ENCODE measurements around the gene FAM9B. TPM values are rescaled to one million over a fixed set of nuclear protein-coding genes. Genes with fewer than 3 reads are reported as not detected.

The FAM9B gene
- polyA plus RNA-seq, 1 experiment: not detected

DNA sequence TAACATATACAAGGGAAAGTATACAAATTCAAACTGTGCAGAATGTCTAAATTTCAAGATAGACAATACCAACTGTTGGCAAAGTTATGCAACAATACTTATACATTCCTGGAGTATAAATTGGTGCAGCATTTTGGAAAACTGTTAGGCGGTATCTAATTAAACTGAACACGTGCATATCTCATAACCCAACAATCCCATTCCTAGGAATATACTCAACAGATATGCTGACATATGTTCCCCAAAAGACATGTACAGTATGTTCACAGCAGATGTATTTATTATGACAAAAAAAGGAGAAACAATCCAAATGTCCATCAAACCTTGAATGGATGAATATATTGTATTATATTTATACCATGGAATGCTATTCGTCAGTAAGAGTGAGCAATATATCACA lies 16.4 kb upstream of the FAM9B start:
- ChIA-PET CTCF (no interaction called here), POLR2A (no interaction called here)
- no peak overlapping the region for H3K4me3 ChIP-seq (ENCODE audit: low read depth, low read length)
- no peaks in the 10 kb centered on the region for H3K27me3 ChIP-seq (ENCODE audit: control insufficient read depth, insufficient read depth, low read length)
- no peaks in the 10 kb centered on the region for H3K36me3 ChIP-seq (ENCODE audit: control insufficient read depth, insufficient read depth, low read length)
- no peak for TF ChIP-seq CTCF (IDR thresholded peaks at IDR 0.05; ENCODE audit: insufficient read depth, low read depth, low read length)
- no peak for DNase-seq (ENCODE audit: low read depth)

- POLR2A ChIA-PET: no interaction called here
- Histone ChIP-seq H3K4me3 (ENCODE audit: low read depth, low read length) (no peak overlapping the region), H3K27me3 (ENCODE audit: control insufficient read depth, insufficient read depth, low read length) (no peaks in the 10 kb centered on the region), H3K36me3 (ENCODE audit: control insufficient read depth, insufficient read depth, low read length) (no peaks in the 10 kb centered on the region)
- CTCF ChIA-PET: no interaction called here
- DNase-seq (ENCODE audit: low read depth): no peak
- TF ChIP-seq CTCF (IDR thresholded peaks at IDR 0.05; ENCODE audit: insufficient read depth, low read depth, low read length): no peak
Observed at GRCh38 chrX:9048801-9049200, 14.9 kb upstream of the FAM9B start.

GRCh38 chrX:9038244-9038643 lies 4.3 kb upstream of the FAM9B start:
- no peaks in the 10 kb centered on the region for H3K27me3 ChIP-seq (ENCODE audit: control insufficient read depth, insufficient read depth, low read length)
- ChIA-PET CTCF (no interaction called here), POLR2A (no interaction called here)
- no peak overlapping the region for H3K4me3 ChIP-seq (ENCODE audit: low read depth, low read length)
- no peak for TF ChIP-seq CTCF (IDR thresholded peaks at IDR 0.05; ENCODE audit: insufficient read depth, low read depth, low read length)
- H3K36me3 ChIP-seq (ENCODE audit: control insufficient read depth, insufficient read depth, low read length): no peaks in the 10 kb centered on the region
- DNase-seq (ENCODE audit: low read depth): no peak

DNA sequence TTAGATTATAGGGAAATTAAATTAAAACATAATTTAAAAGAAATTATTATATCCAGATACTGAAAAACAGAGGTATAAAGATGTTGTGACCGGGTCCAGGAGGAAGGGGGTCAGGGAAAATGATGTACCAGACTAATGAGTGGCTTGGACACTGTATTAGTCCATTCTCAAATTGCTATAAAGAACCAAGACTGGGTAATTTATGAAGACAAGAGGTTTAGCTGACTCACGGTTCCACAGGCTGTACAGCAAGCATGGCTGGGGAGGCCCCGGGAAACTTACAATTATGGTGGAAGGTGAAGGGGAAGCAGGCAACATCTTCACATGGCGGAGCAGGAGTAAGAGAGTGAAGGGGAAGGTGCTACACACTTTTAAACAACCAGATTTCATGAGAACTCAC lies 3.4 kb upstream of the FAM9B start:
- ChIA-PET POLR2A (no interaction called here), CTCF (no interaction called here)
- no peak for TF ChIP-seq CTCF (IDR thresholded peaks at IDR 0.05; ENCODE audit: insufficient read depth, low read depth, low read length)
- no peak for DNase-seq (ENCODE audit: low read depth)
- Histone ChIP-seq H3K36me3 (ENCODE audit: control insufficient read depth, insufficient read depth, low read length) (no peaks in the 10 kb centered on the region), H3K27me3 (ENCODE audit: control insufficient read depth, insufficient read depth, low read length) (no peaks in the 10 kb centered on the region), H3K4me3 (ENCODE audit: low read depth, low read length) (no peak overlapping the region)

- Histone ChIP-seq H3K4me3 (ENCODE audit: low read depth, low read length) (no peak overlapping the region), H3K36me3 (ENCODE audit: control insufficient read depth, insufficient read depth, low read length) (no peaks in the 10 kb centered on the region), H3K27me3 (ENCODE audit: control insufficient read depth, insufficient read depth, low read length) (no peaks in the 10 kb centered on the region)
- POLR2A ChIA-PET: no interaction called here
- CTCF ChIA-PET: no interaction called here
- TF ChIP-seq CTCF (IDR thresholded peaks at IDR 0.05; ENCODE audit: insufficient read depth, low read depth, low read length): no peak
- no peak for DNase-seq (ENCODE audit: low read depth)
Observed at GRCh38 chrX:9033586-9033985, 341 bp downstream of the FAM9B start.

Measured in BJ (cell line).